Measurements from ENCODE around the gene WDR45B. TPM values are rescaled to one million over a fixed set of nuclear protein-coding genes. Genes with fewer than 3 reads are reported as not detected.

Gene WDR45B
- total RNA-seq, 4 donors from 2014 or later: 68.1 to 108 (median 83.6) TPM

GRCh38 chr17:82601447-82602000 lies 46.7 kb downstream of the WDR45B start:
- WGBS, 2 donors (ENCODE audit: low coverage in 1 of 2): 94 to 100% methylated on average over 2 to 24 of the region's 24 CpGs
- peaks cover 0 to 8% (median 4%) of the 10 kb centered on the region in 4 donors for H3K36me3 ChIP-seq
- peaks cover 0 to 14% (median 4%) of the 10 kb centered on the region in 4 donors for H3K4me1 ChIP-seq
- no peak for DNase-seq
- H3K27ac ChIP-seq: no peak overlapping the region
- no peaks in the 10 kb centered on the region for H3K9me3 ChIP-seq
- no peaks in the 10 kb centered on the region for H3K27me3 ChIP-seq
- in situ Hi-C loops (cut with MboI; ENCODE audit: low pct_ligation_motif_present in 1 of 4, low pct_unique_long_range_greater_than_20kb in 1 of 4, low sequenced_read_pairs in 3 of 4) (no loop called here), intact Hi-C loops (cut with DNase I; ENCODE audit: low total_unique reads) (no loop called here)
- H3K4me3 ChIP-seq: no peak overlapping the region
- TF ChIP-seq EP300 (IDR thresholded peaks at IDR 0.05; ENCODE audit: low read depth): no peak
- no peak for TF ChIP-seq CTCF (IDR thresholded peaks at IDR 0.05)
- no peak for TF ChIP-seq POLR2AphosphoS5 (IDR thresholded peaks at IDR 0.05)
- TF ChIP-seq POLR2A (IDR thresholded peaks at IDR 0.05): no peak

- Histone ChIP-seq H3K27me3 (no peaks in the 10 kb centered on the region), H3K36me3 (peaks cover 0 to 8% (median 4%) of the 10 kb centered on the region in 4 donors), H3K27ac (no peak overlapping the region), H3K4me3 (no peak overlapping the region), H3K9me3 (no peaks in the 10 kb centered on the region), H3K4me1 (peaks cover 0 to 19% (median 6%) of the 10 kb centered on the region in 4 donors)
- intact Hi-C loops (cut with DNase I; ENCODE audit: low total_unique reads) (no loop called here), in situ Hi-C loops (cut with MboI; ENCODE audit: low pct_ligation_motif_present in 1 of 4, low pct_unique_long_range_greater_than_20kb in 1 of 4, low sequenced_read_pairs in 3 of 4) (no loop called here)
- DNase-seq: no peak
- no peak for TF ChIP-seq CTCF (IDR thresholded peaks at IDR 0.05)
- TF ChIP-seq POLR2A (IDR thresholded peaks at IDR 0.05): no peak
- no peak for TF ChIP-seq EP300 (IDR thresholded peaks at IDR 0.05; ENCODE audit: low read depth)
- no peak for TF ChIP-seq POLR2AphosphoS5 (IDR thresholded peaks at IDR 0.05)
- 96% methylated on average over 36 of the region's 37 CpGs; no CpG with 5 or more reads in 1 of the 2 donors for WGBS, 2 donors (ENCODE audit: low coverage in 1 of 2)
Measured at GRCh38 chr17:82600731-82601446, 47.4 kb downstream of the WDR45B start.

- Histone ChIP-seq H3K4me3 (no peak overlapping the region), H3K36me3 (peaks cover 0 to 8% (median 4%) of the 10 kb centered on the region in 4 donors), H3K9me3 (no peaks in the 10 kb centered on the region), H3K27ac (no peak overlapping the region), H3K4me1 (peaks cover 2 to 28% (median 14%) of the 10 kb centered on the region in 4 donors), H3K27me3 (no peaks in the 10 kb centered on the region)
- no peak for DNase-seq
- 86% methylated on average over 26 of the region's 26 CpGs; no CpG with 5 or more reads in 1 of the 2 donors for WGBS, 2 donors (ENCODE audit: low coverage in 1 of 2)
- in situ Hi-C loops (cut with MboI; ENCODE audit: low pct_ligation_motif_present in 1 of 4, low pct_unique_long_range_greater_than_20kb in 1 of 4, low sequenced_read_pairs in 3 of 4) (no loop called here), intact Hi-C loops (cut with DNase I; ENCODE audit: low total_unique reads) (no loop called here)
- no peak for TF ChIP-seq EP300 (IDR thresholded peaks at IDR 0.05; ENCODE audit: low read depth)
- TF ChIP-seq CTCF (IDR thresholded peaks at IDR 0.05): no peak
- no peak for TF ChIP-seq POLR2A (IDR thresholded peaks at IDR 0.05)
- no peak for TF ChIP-seq POLR2AphosphoS5 (IDR thresholded peaks at IDR 0.05)
Measured at GRCh38 chr17:82599674-82600661, 48.3 kb downstream of the WDR45B start.
